ENCODE measurements around the gene SFXN3. TPM values are rescaled to one million over a fixed set of nuclear protein-coding genes. Genes with fewer than 3 reads are reported as not detected.

Gene SFXN3
- total and polyA plus RNA-seq, 10 of the 15 experiments (the other 5 are each of a cell fraction or from before 2014, with no cell fraction given), result 0.05 to 11.3 (median 1.2) TPM

GRCh38 chr10:101056365-101057151 lies 25.5 kb downstream of the SFXN3 start:
- Histone ChIP-seq H3K36me3 (ENCODE audit: control insufficient read depth in 2 of 2, insufficient read depth in 2 of 2, low read length in 1 of 2) (no peaks in the 10 kb centered on the region), H3K4me2 (ENCODE audit: control insufficient read depth, insufficient read depth) (0 out of 2 replicates have a peak overlapping the region, but pooled peaks have one; percentile 30), H3K9ac (ENCODE audit: control insufficient read depth, insufficient read depth, low read length) (no peak overlapping the region), H3K27me3 (replicated peaks in 1 of 2; ENCODE audit: control insufficient read depth in 2 of 2, insufficient read depth in 2 of 2, low read length in 1 of 2) (no peaks in the 10 kb centered on the region), H3K4me1 (ENCODE audit: control insufficient read depth, insufficient read depth, low read length) (peaks cover 9% of the 10 kb centered on the region), H3K79me2 (ENCODE audit: control insufficient read depth, insufficient read depth, low read length) (peaks cover 19% of the 10 kb centered on the region), H3K4me3 (no peak overlapping the region), H4K20me1 (ENCODE audit: control insufficient read depth, insufficient read depth) (no peaks in the 10 kb centered on the region), H3K9me3 (replicated peaks; ENCODE audit: control insufficient read depth, insufficient read depth, low read length) (no peaks in the 10 kb centered on the region), H2AFZ (ENCODE audit: control insufficient read depth, low read depth, low read length) (no peak overlapping the region), H3K27ac (ENCODE audit: control insufficient read depth, insufficient read depth) (no peak overlapping the region)
- intact Hi-C loops (cut with micrococcal nuclease; ENCODE audit: unreplicated experiment), result no loop called here
- RAD21 ChIA-PET (ENCODE audit: unreplicated experiment), result interaction anchor here (1.0 to 7.5 kb wide), 9 partner anchors 12 to 85 kb away, joined by 3 to 68 read pairs (median 7); no protein-coding TSS in a partner anchor
- DNase-seq (ENCODE audit: low read depth, low spot score) (no peak), FAIRE-seq (no peak), ATAC-seq (no peak)
- POLR2A ChIA-PET, result interaction anchor here (1.2 to 1.4 kb wide), 2 partner anchors 13 to 14 kb away, joined by 5 to 7 read pairs; no protein-coding TSS in a partner anchor
- in situ Hi-C loops (cut with MboI), result no loop called here
- SMC1A ChIA-PET (ENCODE audit: uncharacterized antibody, unreplicated experiment), result interaction anchor here (1.6 to 4.0 kb wide), 5 partner anchors 12 to 86 kb away, joined by 3 to 45 read pairs (median 11); no protein-coding TSS in a partner anchor
- 97% methylated on average over 4 of the region's 4 CpGs for WGBS (ENCODE audit: insufficient coverage, insufficient replicate concordance, low lambda C conversion rate, missing lambda C conversion rate)
- CTCF ChIA-PET, result interaction anchor here (0.5 to 24.4 kb wide), 5 partner anchors 4 to 683 kb away, joined by 3 to 885 read pairs (median 37); partner anchors contain the start of gene KAZALD1
- TF ChIP-seq, protein P1, sequence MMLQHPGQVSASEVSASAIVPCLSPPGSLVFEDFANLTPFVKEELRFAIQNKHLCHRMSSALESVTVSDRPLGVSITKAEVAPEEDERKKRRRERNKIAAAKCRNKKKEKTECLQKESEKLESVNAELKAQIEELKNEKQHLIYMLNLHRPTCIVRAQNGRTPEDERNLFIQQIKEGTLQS (IDR thresholded peaks at IDR 0.05; ENCODE audit: borderline replicate concordance, extremely low read depth, low read depth, low read length), result no peak
- TF ChIP-seq MYB (IDR thresholded peaks at IDR 0.05; ENCODE audit: borderline replicate concordance, low read depth, low read length), result no peak
- no peak for TF ChIP-seq CREB1 (IDR thresholded peaks at IDR 0.05; ENCODE audit: low read depth)
- TF ChIP-seq, protein P2, sequence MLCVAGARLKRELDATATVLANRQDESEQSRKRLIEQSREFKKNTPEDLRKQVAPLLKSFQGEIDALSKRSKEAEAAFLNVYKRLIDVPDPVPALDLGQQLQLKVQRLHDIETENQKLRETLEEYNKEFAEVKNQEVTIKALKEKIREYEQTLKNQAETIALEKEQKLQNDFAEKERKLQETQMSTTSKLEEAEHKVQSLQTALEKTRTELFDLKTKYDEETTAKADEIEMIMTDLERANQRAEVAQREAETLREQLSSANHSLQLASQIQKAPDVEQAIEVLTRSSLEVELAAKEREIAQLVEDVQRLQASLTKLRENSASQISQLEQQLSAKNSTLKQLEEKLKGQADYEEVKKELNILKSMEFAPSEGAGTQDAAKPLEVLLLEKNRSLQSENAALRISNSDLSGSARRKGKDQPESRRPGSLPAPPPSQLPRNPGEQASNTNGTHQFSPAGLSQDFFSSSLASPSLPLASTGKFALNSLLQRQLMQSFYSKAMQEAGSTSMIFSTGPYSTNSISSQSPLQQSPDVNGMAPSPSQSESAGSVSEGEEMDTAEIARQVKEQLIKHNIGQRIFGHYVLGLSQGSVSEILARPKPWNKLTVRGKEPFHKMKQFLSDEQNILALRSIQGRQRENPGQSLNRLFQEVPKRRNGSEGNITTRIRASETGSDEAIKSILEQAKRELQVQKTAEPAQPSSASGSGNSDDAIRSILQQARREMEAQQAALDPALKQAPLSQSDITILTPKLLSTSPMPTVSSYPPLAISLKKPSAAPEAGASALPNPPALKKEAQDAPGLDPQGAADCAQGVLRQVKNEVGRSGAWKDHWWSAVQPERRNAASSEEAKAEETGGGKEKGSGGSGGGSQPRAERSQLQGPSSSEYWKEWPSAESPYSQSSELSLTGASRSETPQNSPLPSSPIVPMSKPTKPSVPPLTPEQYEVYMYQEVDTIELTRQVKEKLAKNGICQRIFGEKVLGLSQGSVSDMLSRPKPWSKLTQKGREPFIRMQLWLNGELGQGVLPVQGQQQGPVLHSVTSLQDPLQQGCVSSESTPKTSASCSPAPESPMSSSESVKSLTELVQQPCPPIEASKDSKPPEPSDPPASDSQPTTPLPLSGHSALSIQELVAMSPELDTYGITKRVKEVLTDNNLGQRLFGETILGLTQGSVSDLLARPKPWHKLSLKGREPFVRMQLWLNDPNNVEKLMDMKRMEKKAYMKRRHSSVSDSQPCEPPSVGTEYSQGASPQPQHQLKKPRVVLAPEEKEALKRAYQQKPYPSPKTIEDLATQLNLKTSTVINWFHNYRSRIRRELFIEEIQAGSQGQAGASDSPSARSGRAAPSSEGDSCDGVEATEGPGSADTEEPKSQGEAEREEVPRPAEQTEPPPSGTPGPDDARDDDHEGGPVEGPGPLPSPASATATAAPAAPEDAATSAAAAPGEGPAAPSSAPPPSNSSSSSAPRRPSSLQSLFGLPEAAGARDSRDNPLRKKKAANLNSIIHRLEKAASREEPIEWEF (IDR thresholded peaks at IDR 0.05; ENCODE audit: insufficient replicate concordance, low read depth, low read length), result no peak
- no peak for TF ChIP-seq YBX1 (IDR thresholded peaks at IDR 0.05)
- no peak for TF ChIP-seq ZBED1 (IDR thresholded peaks at IDR 0.05; ENCODE audit: borderline replicate concordance)
- no peak for TF ChIP-seq MTA3 (IDR thresholded peaks at IDR 0.05; ENCODE audit: borderline replicate concordance, low read length)
- TF ChIP-seq ZNF384 (IDR thresholded peaks at IDR 0.05; ENCODE audit: borderline replicate concordance, low read depth, low read length), result no peak
- no TSS peak for BruUV-seq (replicated peaks)
